CD4-positive, alpha-beta T cell (primary cell): ENCODE measurements around the gene NRG4. TPM values are rescaled to one million over a fixed set of nuclear protein-coding genes. Genes with fewer than 3 reads are reported as not detected.
"Not testable (repeated sequence)": the region's sequence is repeated elsewhere in the genome, so short reads cannot be mapped to it uniquely, and the experiment has no call there.

Experiments used
- ATAC-seq: fragments of 200-7000 bp; cut with Tn5 transposase; one replicate; pipeline ENCODE4 v1.10.0; 2022; ENCODE audit warnings: mild to moderate bottlenecking; ENCODE audit not compliant: poor library complexity
- CTCF ChIA-PET: fragments of 350-600 bp; sonication (Branson Sonifier 250); formaldehyde crosslinking; loops from one replicate; lab custom pipeline; 2021; ENCODE audit warnings: antibody characterized with exemption, inconsistent platforms; lab: Charles Lee
- POLR2A ChIA-PET: fragments of 350-600 bp; sonication (Branson Sonifier 250); formaldehyde crosslinking; loops from one replicate; lab custom pipeline; 2021; ENCODE audit warnings: antibody characterized with exemption, inconsistent platforms; lab: Charles Lee
- DNase-seq, 14 experiments: peaks; one replicate each; pipeline ENCODE4 v3.0.0-alpha.2; 2013 to 2020; ENCODE audit warnings: mixed read lengths in 2 of 14
- H3K27ac ChIP-seq, 2 donors: one replicate each; pipeline versions ENCODE4 v1.5.1 to v1.7.0; 2013; ENCODE audit warnings: low read length in 2 of 2, low read depth in 1 of 2, mild to moderate bottlenecking in 1 of 2
- H3K27me3 ChIP-seq, 2 experiments: 1 replicate in 1 of 2; 2 replicates in 1 of 2; pipeline versions ENCODE4 v1.6.1 to v1.7.0; 2013; ENCODE audit warnings: low read length in 2 of 2, control low read depth in 1 of 2, mild to moderate bottlenecking in 1 of 2, moderate library complexity in 1 of 2; ENCODE audit not compliant: insufficient read depth in 2 of 2, control insufficient read depth in 1 of 2
- H3K36me3 ChIP-seq: one replicate; pipeline ENCODE4 v1.6.1; 2013; ENCODE audit warnings: low read length, control low read depth; ENCODE audit not compliant: insufficient read depth
- H3K4me1 ChIP-seq: one replicate; pipeline ENCODE4 v1.6.1; 2013; ENCODE audit warnings: low read length, control low read depth; ENCODE audit not compliant: insufficient read depth
- H3K4me3 ChIP-seq: one replicate; pipeline ENCODE4 v1.5.1; 2013; ENCODE audit warnings: mild to moderate bottlenecking, low read length, moderate library complexity
- H3K9me3 ChIP-seq, 2 experiments: 1 replicate in 1 of 2; 2 replicates in 1 of 2; pipeline versions ENCODE4 v1.6.1 to v1.7.0; 2013; ENCODE audit warnings: low read length in 2 of 2, mild to moderate bottlenecking in 2 of 2, control low read depth in 1 of 2, moderate library complexity in 1 of 2; ENCODE audit not compliant: control insufficient read depth in 1 of 2, insufficient read depth in 1 of 2
- H3K27ac Mint-ChIP-seq: one replicate; pipeline ENCODE4 v1.8.0; 2020; ENCODE audit warnings: mixed read lengths
- H3K27me3 Mint-ChIP-seq: one replicate; pipeline ENCODE4 v1.8.0; 2021; ENCODE audit warnings: mixed read lengths
- H3K36me3 Mint-ChIP-seq: one replicate; pipeline ENCODE4 v1.8.0; 2021; ENCODE audit warnings: low read depth, mixed read lengths
- H3K4me1 Mint-ChIP-seq: one replicate; pipeline ENCODE4 v1.8.0; 2021; ENCODE audit warnings: low read depth, mixed read lengths
- H3K4me3 Mint-ChIP-seq: one replicate; pipeline ENCODE4 v1.8.0; 2020; ENCODE audit warnings: mild to moderate bottlenecking, mixed read lengths
- H3K9me3 Mint-ChIP-seq: one replicate; pipeline ENCODE4 v1.8.0; 2020; ENCODE audit warnings: mixed read lengths
- CTCF ChIP-seq: fragments of 200-600 bp; IDR thresholded peaks from one replicate; pipeline ENCODE4 v1.8.0; 2022; ENCODE audit warnings: antibody characterized with exemption, mild to moderate bottlenecking
- intact Hi-C, 2 experiments: fragments of 100-400 bp; cut with DNase I in 1 of 2; cut with micrococcal nuclease in 1 of 2; formaldehyde crosslinking; loops; one replicate each; pipeline versions ENCODE4 v1.15.1 to v1.9.0; 2023 to 2025; cut with DNase I, micrococcal nuclease
- total RNA-seq, 174 experiments: library from RNA in 2 of 174; stranded (reverse) in 2 of 174; gene quantifications; one replicate each; pipeline ENCODE4 v1.2.3 and lab custom pipeline; 2021 to 2026

The NRG4 gene
- total RNA-seq, 2 experiments from 2014 or later, result not detected

DNA sequence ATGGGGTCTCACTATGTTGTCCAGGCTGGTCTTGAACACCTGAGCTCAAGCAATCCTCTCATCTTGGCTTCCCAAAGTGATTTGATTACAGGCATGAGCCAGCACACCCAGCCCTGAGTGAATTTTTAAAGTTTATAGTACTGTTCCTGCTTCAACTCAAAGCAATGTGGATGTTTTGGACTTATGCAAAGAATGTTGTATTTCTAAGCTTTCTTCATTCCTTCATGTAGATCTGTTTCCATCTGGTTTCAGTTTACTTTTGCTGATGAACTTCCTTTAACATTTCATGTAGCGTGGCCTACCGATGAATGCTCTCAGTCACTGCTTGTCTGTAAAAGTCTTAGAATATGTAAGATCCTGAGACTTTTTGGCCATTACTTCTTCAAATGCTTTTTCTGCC, 23.2 kb downstream of the NRG4 start:
- no peaks in the 10 kb centered on the region for H3K27me3 ChIP-seq
- intact Hi-C loops, result no loop called here
- no peak overlapping the region for H3K27ac Mint-ChIP-seq
- no peaks in the 10 kb centered on the region for H3K4me1 Mint-ChIP-seq
- POLR2A ChIA-PET, result no interaction called here
- CTCF ChIA-PET, result no interaction called here
- no peak overlapping the region for H3K4me3 ChIP-seq
- no peak for DNase-seq
- peaks cover 7% of the 10 kb centered on the region for H3K27me3 Mint-ChIP-seq
- peaks cover 5% of the 10 kb centered on the region for H3K9me3 Mint-ChIP-seq
- no peak for ATAC-seq
- no peak overlapping the region for H3K27ac ChIP-seq
- no peak overlapping the region for H3K4me3 Mint-ChIP-seq
- H3K36me3 Mint-ChIP-seq, result peaks cover 4% of the 10 kb centered on the region
- TF ChIP-seq CTCF, result no peak
- peaks cover 3 to 6% of the 10 kb centered on the region in 2 experiments for H3K9me3 ChIP-seq
- H3K36me3 ChIP-seq, result no peaks in the 10 kb centered on the region
- no peaks in the 10 kb centered on the region for H3K4me1 ChIP-seq

DNA sequence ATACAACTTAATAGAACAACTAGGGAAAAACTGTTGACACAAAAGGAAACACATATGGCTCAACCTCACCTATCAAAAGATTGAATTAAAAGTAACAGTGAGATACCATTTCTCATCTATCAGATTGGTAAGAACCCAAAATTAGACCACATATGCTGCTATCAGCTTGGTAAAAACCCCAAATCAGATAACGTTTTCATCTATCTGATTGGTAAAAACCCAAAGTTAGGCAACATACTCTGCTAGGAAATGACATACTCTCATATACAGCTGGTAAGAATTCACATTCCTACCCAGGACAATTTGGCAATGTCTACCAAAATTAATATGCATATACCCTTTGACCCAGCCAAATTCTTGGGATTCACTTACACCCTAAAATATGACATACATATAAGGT, 26.3 kb downstream of the NRG4 start:
- POLR2A ChIA-PET, result no interaction called here
- Mint-ChIP-seq H3K27ac (no peak overlapping the region), H3K9me3 (no peaks in the 10 kb centered on the region), H3K27me3 (no peaks in the 10 kb centered on the region), H3K4me1 (no peaks in the 10 kb centered on the region), H3K4me3 (no peak overlapping the region), H3K36me3 (no peaks in the 10 kb centered on the region)
- Histone ChIP-seq H3K9me3 (no peaks in the 10 kb centered on the region), H3K36me3 (no peaks in the 10 kb centered on the region), H3K4me3 (no peak overlapping the region), H3K4me1 (no peaks in the 10 kb centered on the region), H3K27ac (no peak overlapping the region), H3K27me3 (peaks cover 0 to 3% of the 10 kb centered on the region in 2 experiments)
- no peak for ATAC-seq
- TF ChIP-seq CTCF, result no peak
- intact Hi-C loops, result no loop called here
- CTCF ChIA-PET, result no interaction called here
- DNase-seq, result no peak

DNA sequence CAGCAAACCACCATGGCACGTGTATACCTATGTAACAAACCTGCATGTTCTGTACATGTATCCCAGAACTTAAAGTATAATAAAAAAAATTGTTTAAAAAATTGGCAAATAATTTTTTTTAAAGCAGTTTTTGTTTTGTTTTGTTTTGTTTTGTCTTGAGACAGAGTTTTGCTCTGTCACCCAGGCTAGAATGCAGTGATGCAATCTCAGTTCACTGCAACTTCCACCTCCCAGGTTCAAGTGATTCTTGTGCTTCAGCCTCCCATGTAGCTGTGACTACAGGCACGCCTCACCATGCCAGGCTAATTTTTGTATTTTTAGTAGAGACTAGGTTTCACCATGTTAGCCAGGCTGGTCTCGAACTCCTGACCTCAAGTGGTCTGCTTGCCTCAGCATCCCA, 27.5 kb downstream of the NRG4 start:
- intact Hi-C loops, H3K4me1 ChIP-seq, H3K9me3 Mint-ChIP-seq, H3K27ac ChIP-seq, H3K36me3 Mint-ChIP-seq, DNase-seq, POLR2A ChIA-PET, H3K4me3 ChIP-seq, H3K27me3 Mint-ChIP-seq, CTCF ChIA-PET, H3K27me3 ChIP-seq, H3K27ac Mint-ChIP-seq, H3K4me3 Mint-ChIP-seq, ATAC-seq, H3K9me3 ChIP-seq, H3K4me1 Mint-ChIP-seq, H3K36me3 ChIP-seq: not testable (repeated sequence)

GRCh38 chr15:75982468-75982867, 29.8 kb downstream of the NRG4 start:
- DNase-seq, result no peak
- Mint-ChIP-seq H3K36me3 (no peaks in the 10 kb centered on the region), H3K4me3 (no peak overlapping the region), H3K27ac (no peak overlapping the region), H3K27me3 (peaks cover 21% of the 10 kb centered on the region), H3K4me1 (no peaks in the 10 kb centered on the region), H3K9me3 (no peaks in the 10 kb centered on the region)
- Histone ChIP-seq H3K36me3 (no peaks in the 10 kb centered on the region), H3K4me3 (no peak overlapping the region), H3K27me3 (peaks cover 0 to 6% of the 10 kb centered on the region in 2 experiments), H3K4me1 (no peaks in the 10 kb centered on the region), H3K27ac (no peak overlapping the region), H3K9me3 (peaks cover 0 to under 1% of the 10 kb centered on the region in 2 experiments)
- intact Hi-C loops, result no loop called here
- ATAC-seq, result no peak
- ChIA-PET POLR2A (no interaction called here), CTCF (interaction anchor here (1.4 kb wide), 1 partner anchor 11 kb away, joined by 3 read pairs; no protein-coding TSS in a partner anchor)
- TF ChIP-seq CTCF, result no peak
